ENCODE data around the gene POFUT2.

POFUT2 gene

DNA sequence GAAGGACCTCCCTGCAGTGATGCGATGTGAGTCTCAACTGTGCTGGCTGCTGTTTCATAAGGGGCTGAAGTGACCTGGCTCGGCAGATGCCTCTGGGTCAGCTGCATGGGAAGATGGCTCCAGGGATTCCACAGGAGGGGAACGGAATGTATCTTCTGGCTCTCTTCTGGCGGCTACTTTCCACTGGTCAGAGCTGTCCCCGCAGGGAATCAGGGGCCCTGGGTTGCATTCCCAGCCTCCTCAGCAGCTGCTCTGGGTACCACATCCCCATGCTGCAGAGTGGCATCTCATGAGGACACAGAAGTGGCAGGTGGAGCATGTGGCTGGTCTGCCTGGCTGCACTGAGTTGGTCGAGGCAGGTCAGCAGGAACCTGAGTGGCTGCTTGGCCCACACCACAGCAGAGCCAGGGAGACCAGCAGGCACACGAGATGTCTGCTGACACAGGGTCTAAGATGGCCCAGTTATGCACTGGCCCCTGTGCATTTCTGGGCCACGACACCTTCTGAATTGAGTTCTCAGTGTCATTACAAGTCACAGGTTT, 42.8 kb downstream of the POFUT2 start:
- no peak for TF ChIP-seq CTCF (IDR thresholded peaks at IDR 0.05; ENCODE audit: low read depth, low read length)
- no peak overlapping the region for H3K4me3 ChIP-seq (ENCODE audit: low read depth, low read length)

DNA sequence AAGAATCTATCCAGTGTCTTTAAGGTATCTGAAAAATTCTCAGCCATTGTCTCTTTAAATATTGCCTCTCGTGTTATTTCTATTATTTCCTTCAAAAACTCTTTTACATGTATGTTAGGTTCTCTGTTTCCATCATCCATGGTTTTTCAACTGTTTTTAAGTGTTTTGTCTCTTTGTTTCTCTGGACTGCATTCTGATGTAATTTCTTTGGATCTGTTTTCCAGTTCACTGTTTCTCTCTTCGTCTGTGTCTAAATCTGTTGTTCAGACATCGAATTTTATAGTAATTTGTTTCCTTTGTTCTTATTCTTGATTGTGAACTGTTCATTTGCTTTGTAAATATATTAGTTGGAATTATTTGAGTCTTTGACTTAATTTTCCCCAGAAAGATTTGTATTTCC, 44.1 kb downstream of the POFUT2 start:
- H3K4me3 ChIP-seq (ENCODE audit: low read depth, low read length): no peak overlapping the region
- no peak for TF ChIP-seq CTCF (IDR thresholded peaks at IDR 0.05; ENCODE audit: low read depth, low read length)

GRCh38 chr21:45241357-45241756, 46.3 kb downstream of the POFUT2 start:
- no peak overlapping the region for H3K4me3 ChIP-seq (ENCODE audit: low read depth, low read length)
- TF ChIP-seq CTCF (IDR thresholded peaks at IDR 0.05; ENCODE audit: low read depth, low read length): no peak

- no peak for TF ChIP-seq CTCF (IDR thresholded peaks at IDR 0.05; ENCODE audit: low read depth, low read length)
- no peak overlapping the region for H3K4me3 ChIP-seq (ENCODE audit: low read depth, low read length)
Measured at GRCh38 chr21:45237401-45237800, 50.3 kb downstream of the POFUT2 start.

- TF ChIP-seq CTCF (IDR thresholded peaks at IDR 0.05; ENCODE audit: low read depth, low read length): no peak
- H3K4me3 ChIP-seq (ENCODE audit: low read depth, low read length): no peak overlapping the region
Measured at GRCh38 chr21:45236481-45236880, 51.2 kb downstream of the POFUT2 start.

DNA sequence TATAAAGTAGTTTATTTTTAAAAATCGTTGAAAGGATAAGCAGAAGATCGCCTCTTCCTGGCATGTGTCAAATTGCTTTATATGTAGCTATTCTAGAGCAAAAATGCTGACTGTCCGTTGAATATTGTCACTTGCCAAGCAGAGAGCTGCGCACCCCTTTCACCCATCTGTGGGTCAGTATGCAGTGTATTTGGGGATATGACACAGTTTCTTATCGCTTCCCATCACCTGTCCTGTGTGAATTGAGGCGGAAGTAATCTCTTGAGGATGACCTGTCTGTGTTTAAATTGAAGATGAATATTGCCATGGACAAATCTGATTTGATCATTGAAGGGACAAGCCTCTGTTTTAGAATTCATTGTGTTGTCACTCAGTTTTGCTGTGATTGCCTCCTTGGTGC, 52.2 kb downstream of the POFUT2 start:
- H3K4me3 ChIP-seq (ENCODE audit: low read depth, low read length): no peak overlapping the region
- TF ChIP-seq CTCF (IDR thresholded peaks at IDR 0.05; ENCODE audit: low read depth, low read length): no peak

- no peak for TF ChIP-seq CTCF (IDR thresholded peaks at IDR 0.05; ENCODE audit: low read depth, low read length)
- no peak overlapping the region for H3K4me3 ChIP-seq (ENCODE audit: low read depth, low read length)
Measured at GRCh38 chr21:45234965-45235364, 52.7 kb downstream of the POFUT2 start.
